OCI-LY7 (cell line): ENCODE results near the gene TULP4.

Experiments used
- CTCF ChIP-seq: fragments of 200-600 bp; sonication (generic); conservative IDR thresholded peaks from 2 replicates; pipeline ENCODE4 v1.5.1; 2014; ENCODE audit warnings: mild to moderate bottlenecking, antibody characterized with exemption, low read length, moderate library complexity, mixed read lengths
- EZH2phosphoT487 ChIP-seq: fragments of 200-600 bp; sonication (generic); IDR thresholded peaks from 2 replicates; pipeline ENCODE4 v1.6.1; 2018; ENCODE audit warnings: low read depth, borderline replicate concordance, mild to moderate bottlenecking, mixed run types, antibody characterized with exemption, low read length, moderate library complexity, mixed read lengths

- TF ChIP-seq CTCF: no peak
- no peak for TF ChIP-seq EZH2phosphoT487
Observed at GRCh38 chr6:158502263-158502950, 190.1 kb downstream of the TULP4 start.
